Activated naive CD4-positive, alpha-beta T cell treated with anti-CD3 and anti-CD28 coated beads, Interleukin-2, amount 50 U/mL, for 24 hours (primary cell): ENCODE data around the gene TNFSF18.

ENCODE experiments used
- H3K27ac Mint-ChIP-seq: one replicate; pipeline ENCODE4 v1.8.0; 2021; ENCODE audit warnings: mild to moderate bottlenecking, mixed read lengths
- H3K27me3 Mint-ChIP-seq: one replicate; pipeline ENCODE4 v1.8.0; 2021; ENCODE audit warnings: mixed read lengths
- H3K36me3 Mint-ChIP-seq: one replicate; pipeline ENCODE4 v1.8.0; 2021; ENCODE audit warnings: mixed read lengths
- H3K4me1 Mint-ChIP-seq: one replicate; pipeline ENCODE4 v1.8.0; 2021; ENCODE audit warnings: mixed read lengths
- H3K4me3 Mint-ChIP-seq: one replicate; pipeline ENCODE4 v1.8.0; 2021; ENCODE audit warnings: mild to moderate bottlenecking, mixed read lengths
- H3K9me3 Mint-ChIP-seq: one replicate; pipeline ENCODE4 v1.8.0; 2021; ENCODE audit warnings: mixed read lengths

Gene TNFSF18

GRCh38 chr1:173009597-173009996, 41.1 kb downstream of the TNFSF18 start:
- no peak overlapping the region for H3K4me3 Mint-ChIP-seq
- no peaks in the 10 kb centered on the region for H3K27me3 Mint-ChIP-seq
- no peak overlapping the region for H3K27ac Mint-ChIP-seq
- H3K4me1 Mint-ChIP-seq, result peaks cover 16% of the 10 kb centered on the region
- H3K9me3 Mint-ChIP-seq, result peaks cover 8% of the 10 kb centered on the region
- H3K36me3 Mint-ChIP-seq, result peaks cover 2% of the 10 kb centered on the region

GRCh38 chr1:173005196-173005864, 45.4 kb downstream of the TNFSF18 start:
- Mint-ChIP-seq H3K36me3 (peaks cover 3% of the 10 kb centered on the region), H3K9me3 (peaks cover 8% of the 10 kb centered on the region), H3K4me1 (peaks cover 16% of the 10 kb centered on the region), H3K4me3 (no peak overlapping the region), H3K27me3 (no peaks in the 10 kb centered on the region), H3K27ac (no peak overlapping the region)

GRCh38 chr1:173002891-173003838, 47.6 kb downstream of the TNFSF18 start:
- H3K4me1 Mint-ChIP-seq, result peaks cover 16% of the 10 kb centered on the region
- H3K9me3 Mint-ChIP-seq, result peaks cover 6% of the 10 kb centered on the region
- H3K36me3 Mint-ChIP-seq, result peaks cover 3% of the 10 kb centered on the region

GRCh38 chr1:172999349-172999748, 51.4 kb downstream of the TNFSF18 start:
- Mint-ChIP-seq H3K9me3 (peaks cover 5% of the 10 kb centered on the region), H3K4me3 (no peak overlapping the region), H3K36me3 (peaks cover 3% of the 10 kb centered on the region), H3K27ac (no peak overlapping the region), H3K4me1 (no peaks in the 10 kb centered on the region), H3K27me3 (no peaks in the 10 kb centered on the region)

More at GRCh38 chr1:173002891-173003838, 47.6 kb downstream of the TNFSF18 start:
- Mint-ChIP-seq H3K4me3 (no peak overlapping the region), H3K27me3 (no peaks in the 10 kb centered on the region), H3K27ac (no peak overlapping the region)

- Mint-ChIP-seq H3K36me3 (peaks cover 3% of the 10 kb centered on the region), H3K9me3 (peaks cover 5% of the 10 kb centered on the region), H3K4me3 (no peak overlapping the region), H3K27ac (no peak overlapping the region), H3K4me1 (no peaks in the 10 kb centered on the region), H3K27me3 (no peaks in the 10 kb centered on the region)
These were observed 52.8 kb downstream of the TNFSF18 start for GRCh38 chr1:172997941-172998361.

- Mint-ChIP-seq H3K27ac (no peak overlapping the region), H3K27me3 (no peaks in the 10 kb centered on the region), H3K4me3 (no peak overlapping the region), H3K36me3 (no peaks in the 10 kb centered on the region), H3K4me1 (no peaks in the 10 kb centered on the region), H3K9me3 (no peaks in the 10 kb centered on the region)
These were observed 57.1 kb downstream of the TNFSF18 start for GRCh38 chr1:172993640-172994039.

- Mint-ChIP-seq H3K27me3 (no peaks in the 10 kb centered on the region), H3K36me3 (no peaks in the 10 kb centered on the region), H3K27ac (no peak overlapping the region), H3K4me3 (no peak overlapping the region), H3K9me3 (no peaks in the 10 kb centered on the region), H3K4me1 (no peaks in the 10 kb centered on the region)
These were observed 58.9 kb downstream of the TNFSF18 start for GRCh38 chr1:172991674-172992400.

GRCh38 chr1:172990598-172991215, 60.0 kb downstream of the TNFSF18 start:
- Mint-ChIP-seq H3K9me3 (no peaks in the 10 kb centered on the region), H3K36me3 (no peaks in the 10 kb centered on the region), H3K4me3 (no peak overlapping the region), H3K4me1 (no peaks in the 10 kb centered on the region), H3K27me3 (no peaks in the 10 kb centered on the region), H3K27ac (no peak overlapping the region)
